GM12872 (cell line): ENCODE results near the gene PARVB.

Experiments used
- CTCF ChIP-seq: IDR thresholded peaks from 3 replicates; pipeline ENCODE4 v1.5.1; 2011; ENCODE audit warnings: low read depth, mild to moderate bottlenecking, low read length, moderate library complexity; ENCODE audit not compliant: insufficient read depth

Gene PARVB

DNA sequence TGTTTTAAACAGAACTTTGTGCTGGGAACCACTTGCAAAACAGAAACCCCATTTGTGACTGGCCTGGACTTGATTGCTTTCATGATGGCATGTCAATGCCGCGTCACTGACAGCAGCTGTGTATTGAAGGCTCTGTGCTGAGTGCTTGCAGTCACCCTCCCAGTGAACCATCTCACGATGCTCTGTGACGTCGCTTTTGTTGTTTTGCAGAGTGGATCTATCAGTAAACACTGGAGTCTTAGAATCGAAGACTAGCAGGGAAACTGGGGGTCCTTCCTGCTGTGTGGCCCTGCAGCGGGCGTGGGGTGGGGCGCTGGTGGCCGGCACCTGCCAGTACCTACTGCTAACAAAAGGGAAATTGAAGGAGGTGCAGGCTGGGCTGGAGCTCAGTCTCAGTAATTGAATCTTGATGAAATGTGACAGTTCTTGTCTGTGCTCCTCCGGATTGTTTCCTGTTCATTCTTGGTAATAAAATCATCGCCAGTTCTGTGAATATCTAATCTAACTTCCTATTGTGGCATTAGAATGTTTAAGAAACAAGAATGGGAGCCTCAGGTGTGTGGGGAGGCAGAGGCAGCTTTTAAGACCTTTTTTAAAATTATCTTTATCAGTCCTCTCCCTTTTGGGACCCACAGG lies 106.1 kb downstream of the PARVB start:
- no peak for TF ChIP-seq CTCF

GRCh38 chr22:44131412-44131811 lies 107.3 kb downstream of the PARVB start:
- TF ChIP-seq CTCF = no peak

DNA sequence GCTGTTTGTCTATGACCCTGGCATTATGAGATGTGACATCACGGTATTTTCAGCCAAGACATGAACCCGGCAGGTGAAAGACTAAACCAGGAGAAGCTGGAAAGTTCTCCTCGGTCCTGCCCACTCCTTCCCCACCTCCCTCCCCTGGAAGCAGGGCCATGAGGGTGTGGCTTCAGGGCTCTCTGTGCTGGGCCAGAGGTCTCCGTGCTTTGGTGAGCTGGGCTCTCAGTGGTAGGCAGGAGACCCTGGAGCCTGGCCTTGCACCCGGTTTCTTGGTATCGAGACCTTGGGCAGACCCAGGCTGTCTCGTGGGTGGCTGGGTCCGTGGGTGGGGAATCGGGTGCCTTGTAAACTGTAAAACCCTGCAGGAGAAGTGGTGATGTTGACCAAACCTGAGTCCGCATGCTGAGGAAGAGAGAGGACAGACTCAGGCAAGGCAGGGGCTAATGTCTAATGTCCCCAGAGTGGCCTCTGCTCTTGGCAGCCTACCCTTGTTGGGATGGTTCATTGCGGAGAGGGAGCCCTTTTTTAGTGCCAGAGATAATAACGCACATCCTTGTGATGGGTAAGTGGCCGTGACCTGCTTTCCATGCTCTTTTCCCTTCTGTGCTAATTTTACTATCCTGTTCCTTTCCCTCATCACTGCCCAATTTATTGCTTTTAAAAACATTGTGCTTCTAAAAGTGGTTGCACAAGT lies 108.0 kb downstream of the PARVB start:
- TF ChIP-seq CTCF = no peak

- no peak for TF ChIP-seq CTCF
These were observed 108.6 kb downstream of the PARVB start for GRCh38 chr22:44132724-44133123.

GRCh38 chr22:44133161-44133560 lies 109.1 kb downstream of the PARVB start:
- TF ChIP-seq CTCF = no peak

DNA sequence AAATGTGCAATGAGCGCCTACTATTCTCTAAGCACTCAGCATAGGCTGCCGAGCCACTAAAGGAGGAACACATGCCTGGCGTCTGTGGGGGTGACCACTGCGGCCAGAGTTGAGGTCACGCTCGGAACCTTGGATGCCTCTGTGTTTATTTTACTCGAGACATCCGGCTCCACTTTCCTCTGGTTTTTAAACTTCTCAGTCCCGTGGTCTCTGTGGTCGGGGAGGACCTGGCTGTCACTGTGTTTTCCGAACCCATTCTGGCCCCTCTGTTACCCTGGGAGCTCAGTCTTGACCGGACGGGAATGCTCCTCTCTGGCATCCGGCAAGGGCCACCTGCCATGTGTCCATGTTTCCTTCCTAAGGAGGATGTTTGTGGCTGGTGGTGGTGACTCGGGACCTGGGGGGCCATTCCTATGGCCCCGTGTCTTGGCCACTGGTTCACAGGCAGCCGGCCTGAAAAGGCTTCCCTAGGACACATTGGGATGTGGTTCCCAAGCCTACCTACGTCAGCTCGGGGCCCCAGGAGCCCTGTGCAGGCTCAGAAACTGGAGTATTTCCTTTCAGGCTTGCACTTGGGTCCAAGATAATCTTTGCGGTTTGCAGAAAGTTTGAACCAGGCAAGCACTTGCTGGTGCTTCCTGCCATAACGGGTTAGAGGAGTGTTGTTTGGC lies 109.9 kb downstream of the PARVB start:
- no peak for TF ChIP-seq CTCF

DNA sequence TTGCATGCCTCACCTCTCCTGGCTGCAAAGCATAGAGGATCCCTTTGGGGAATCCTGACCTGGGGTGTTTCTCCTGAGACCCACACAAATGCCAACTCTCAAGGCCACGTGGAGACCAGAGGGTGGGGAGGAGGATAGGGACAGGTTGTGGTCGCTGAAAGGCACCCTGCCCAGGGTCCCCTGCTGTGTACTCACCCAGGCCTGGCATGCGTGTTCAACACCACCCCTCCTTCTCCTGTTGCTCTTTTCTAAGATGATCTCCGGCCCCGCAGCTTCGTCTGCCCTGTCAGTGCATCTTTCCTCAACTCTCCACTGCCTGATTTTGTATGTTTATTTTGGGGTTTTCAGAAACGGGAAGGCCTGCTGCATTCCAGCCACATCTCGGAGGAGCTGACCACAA lies 112.0 kb downstream of the PARVB start:
- TF ChIP-seq CTCF = no peak
